K562 (cell line): ENCODE data around the gene LRRC4C.

Experiments
- ATF2 ChIP-seq: sonication (generic); formaldehyde crosslinking; IDR thresholded peaks from 2 replicates; pipeline ENCODE4 v1.8.1; 2022; ENCODE audit warnings: missing genetic modification reagents
- CTCF ChIP-seq, 3 experiments: IDR thresholded peaks in 2 of 3; conservative IDR thresholded peaks in 1 of 3; 2 replicates each; pipeline ENCODE4 v1.5.1; 2011 to 2012; ENCODE audit warnings: low read length in 3 of 3, mild to moderate bottlenecking in 3 of 3, control low read depth in 2 of 3, improper control_type of control experiment in 1 of 3, inconsistent platforms in 1 of 3, low read depth in 1 of 3, mixed read lengths in 1 of 3, moderate library complexity in 1 of 3; ENCODE audit not compliant: insufficient read depth in 2 of 3
- E2F1 ChIP-seq: sonication (generic); formaldehyde crosslinking; IDR thresholded peaks from 2 replicates; pipeline ENCODE4 v1.8.1; 2023; ENCODE audit warnings: mild to moderate bottlenecking, missing genetic modification reagents, moderate library complexity
- FOXA1 ChIP-seq: fragments of 450-650 bp; IDR thresholded peaks from 2 replicates; pipeline ENCODE4 v1.6.1; 2016; ENCODE audit warnings: mild to moderate bottlenecking, borderline replicate concordance
- GABPB1 ChIP-seq: sonication (generic); formaldehyde crosslinking; IDR thresholded peaks from 2 replicates; pipeline ENCODE4 v1.8.0; 2022; ENCODE audit warnings: mild to moderate bottlenecking, missing genetic modification reagents
- GATAD2B ChIP-seq: fragments of 450-650 bp; IDR thresholded peaks from 2 replicates; pipeline ENCODE4 v1.6.1; 2017; ENCODE audit warnings: mild to moderate bottlenecking, borderline replicate concordance
- LEF1 ChIP-seq: fragments of 450-650 bp; IDR thresholded peaks from 2 replicates; pipeline ENCODE4 v1.6.1; 2016; ENCODE audit warnings: mild to moderate bottlenecking
- MAFK ChIP-seq: IDR thresholded peaks from 2 replicates; pipeline ENCODE4 v1.6.1; 2011; ENCODE audit warnings: low read length, improper control_type of control experiment
- POLR2G ChIP-seq: fragments of 200-400 bp; formaldehyde crosslinking; IDR thresholded peaks from 2 replicates; pipeline ENCODE4 v1.6.1; 2017; ENCODE audit warnings: low read depth, mild to moderate bottlenecking, antibody characterized with exemption, low read length, moderate library complexity
- SUPT5H ChIP-seq: fragments of 450-650 bp; IDR thresholded peaks from 2 replicates; pipeline ENCODE4 v1.6.1; 2016
- ZNF23 ChIP-seq: fragments of 250-450 bp; sonication (Bioruptor Pico); IDR thresholded peaks from 2 replicates; pipeline ENCODE4 v1.4.0; 2020; ENCODE audit warnings: mild to moderate bottlenecking
- ZNF512 ChIP-seq: IDR thresholded peaks from 2 replicates; pipeline ENCODE4 v1.6.1; 2016; ENCODE audit warnings: missing genetic modification characterization, missing compliant biosample characterization

- TF ChIP-seq CTCF (IDR thresholded peaks at IDR 0.05 in 2 of 3, conservative IDR thresholded peaks at IDR 0.05 in 1 of 3; ENCODE audit: insufficient read depth in 2 of 3, low read depth in 1 of 3, low read length in 3 of 3), result no peak
- no peak for TF ChIP-seq LEF1
- TF ChIP-seq GATAD2B, result no peak
- no peak for TF ChIP-seq E2F1 (CRISPR knock-in tag)
- TF ChIP-seq ATF2 (CRISPR knock-in tag), result no peak
- no peak for TF ChIP-seq MAFK
- TF ChIP-seq POLR2G, result no peak
- TF ChIP-seq GABPB1 (CRISPR knock-in tag), result no peak
- TF ChIP-seq ZNF23 (CRISPR knock-in tag), result no peak
- no peak for TF ChIP-seq ZNF512 (tag)
- TF ChIP-seq SUPT5H, result no peak
- TF ChIP-seq FOXA1, result no peak
These were observed 419.9 kb downstream of the LRRC4C start for GRCh38 chr11:41039592-41039991.
